Effector memory CD4-positive, alpha-beta T cell (primary cell): ENCODE measurements around the gene PRPF4.

Source experiments
- DNase-seq, 3 donors: peaks; one replicate each; pipeline ENCODE4 v3.0.0-alpha.2; 2020
- H3K27ac ChIP-seq: 2 replicates; pipeline ENCODE4 v1.7.0; 2013; ENCODE audit warnings: mild to moderate bottlenecking, low read length, moderate library complexity; ENCODE audit not compliant: insufficient read depth, poor library complexity, severe bottlenecking
- H3K27me3 ChIP-seq: replicated peaks from 2 replicates; pipeline ENCODE4 v1.7.0; 2013; ENCODE audit warnings: mild to moderate bottlenecking, low read length; ENCODE audit not compliant: insufficient read depth, control insufficient read depth, poor library complexity, severe bottlenecking
- H3K36me3 ChIP-seq: 2 replicates; pipeline ENCODE4 v1.7.0; 2013; ENCODE audit warnings: mild to moderate bottlenecking, low read length, moderate library complexity; ENCODE audit not compliant: control insufficient read depth, insufficient read depth
- H3K4me1 ChIP-seq: 2 replicates; pipeline ENCODE4 v1.7.0; 2013; ENCODE audit warnings: low read length, mild to moderate bottlenecking; ENCODE audit not compliant: control insufficient read depth, insufficient read depth, poor library complexity, severe bottlenecking
- H3K4me3 ChIP-seq: 2 replicates; pipeline ENCODE4 v1.7.0; 2013; ENCODE audit warnings: low read length, low read depth, mild to moderate bottlenecking; ENCODE audit not compliant: insufficient read depth, poor library complexity, severe bottlenecking
- H3K9me3 ChIP-seq: 2 replicates; pipeline ENCODE4 v1.7.0; 2013; ENCODE audit warnings: mild to moderate bottlenecking, low read length, moderate library complexity; ENCODE audit not compliant: control insufficient read depth

PRPF4 gene

DNA sequence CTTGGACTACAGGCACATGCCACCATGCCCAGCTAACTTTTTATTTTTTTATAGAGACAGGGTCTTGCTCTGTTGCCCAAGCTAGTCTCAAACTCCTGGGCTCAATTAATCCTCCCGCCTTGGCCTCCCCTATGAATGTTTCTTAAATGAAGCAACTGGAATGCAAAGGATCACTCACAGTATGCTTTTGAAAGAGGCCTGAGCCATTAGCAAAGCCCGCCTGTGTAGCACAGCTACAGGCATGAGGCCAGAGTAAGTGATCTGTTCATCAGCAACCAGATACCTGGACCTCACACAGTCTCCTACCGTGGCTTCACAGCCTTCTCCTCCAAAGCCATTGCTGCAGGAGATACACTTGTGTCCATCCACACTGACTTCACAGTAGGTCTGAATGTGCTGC, 44.6 kb downstream of the PRPF4 start:
- H3K27ac ChIP-seq: no peak overlapping the region
- no peaks in the 10 kb centered on the region for H3K9me3 ChIP-seq
- no peaks in the 10 kb centered on the region for H3K36me3 ChIP-seq
- H3K27me3 ChIP-seq: no peaks in the 10 kb centered on the region
- DNase-seq: no peak
- no peaks in the 10 kb centered on the region for H3K4me1 ChIP-seq
- H3K4me3 ChIP-seq: no peak overlapping the region

DNA sequence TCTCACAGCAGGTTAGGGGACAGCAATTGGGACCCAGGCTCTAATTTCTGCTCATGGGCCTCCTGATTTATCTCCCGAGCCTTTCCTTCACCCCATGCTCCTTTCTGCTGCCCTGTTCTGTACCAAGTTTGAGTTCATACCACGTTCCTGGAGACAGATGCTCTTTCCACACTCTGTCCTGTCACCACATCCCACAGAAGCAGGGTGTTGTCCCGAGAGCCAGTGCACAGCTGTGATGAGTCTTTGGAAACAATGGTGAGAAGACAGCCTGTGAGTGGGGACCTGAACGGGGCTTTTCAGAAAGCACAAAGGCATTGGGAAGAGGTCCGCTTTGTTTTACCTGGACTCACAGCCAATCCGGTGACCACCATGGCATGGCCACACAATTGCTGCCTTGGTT, 47.2 kb downstream of the PRPF4 start:
- H3K27ac ChIP-seq: no peak overlapping the region
- no peaks in the 10 kb centered on the region for H3K27me3 ChIP-seq
- H3K4me1 ChIP-seq: no peaks in the 10 kb centered on the region
- no peaks in the 10 kb centered on the region for H3K36me3 ChIP-seq
- no peak for DNase-seq
- no peaks in the 10 kb centered on the region for H3K9me3 ChIP-seq
- no peak overlapping the region for H3K4me3 ChIP-seq

- no peak overlapping the region for H3K27ac ChIP-seq
- DNase-seq: no peak
- H3K36me3 ChIP-seq: no peaks in the 10 kb centered on the region
- H3K4me3 ChIP-seq: no peak overlapping the region
- no peaks in the 10 kb centered on the region for H3K4me1 ChIP-seq
- H3K27me3 ChIP-seq: no peaks in the 10 kb centered on the region
- no peaks in the 10 kb centered on the region for H3K9me3 ChIP-seq
These were observed 50.8 kb downstream of the PRPF4 start for GRCh38 chr9:113326230-113326629.

DNA sequence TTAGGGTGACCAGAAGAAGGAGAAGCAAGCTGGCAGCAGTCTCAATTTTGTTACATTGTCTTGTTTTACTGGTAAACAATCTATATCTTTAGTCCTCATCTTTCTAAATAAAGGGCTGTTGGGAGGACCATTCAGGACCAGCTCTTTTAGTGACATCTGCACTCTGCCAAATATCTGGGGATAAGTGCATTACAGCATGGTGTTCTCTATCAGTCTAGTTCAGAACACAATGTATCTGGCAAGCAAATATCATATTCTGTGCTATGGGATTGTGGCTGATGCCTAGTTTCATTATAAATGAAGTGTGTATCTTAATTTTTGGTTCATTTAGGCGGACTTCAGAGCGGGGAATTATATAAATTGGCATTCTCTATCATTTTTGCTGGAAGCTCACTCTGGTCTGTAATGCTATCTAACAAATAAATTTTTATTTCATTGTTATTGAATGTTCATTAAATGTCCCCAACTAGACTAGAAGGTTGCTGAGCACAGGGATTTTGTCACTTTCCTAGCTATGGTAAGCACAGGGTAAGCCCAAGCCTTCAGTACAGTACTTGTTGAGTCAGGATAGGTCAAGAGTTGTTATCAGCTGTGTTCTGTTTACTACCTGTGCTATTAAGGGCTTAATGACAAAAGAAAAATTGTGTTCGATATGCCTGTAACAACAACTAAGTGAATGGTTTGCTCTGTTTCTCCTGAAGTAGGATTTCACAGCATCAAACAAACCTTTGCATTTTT, 52.8 kb downstream of the PRPF4 start:
- H3K27ac ChIP-seq: no peak overlapping the region

DNA sequence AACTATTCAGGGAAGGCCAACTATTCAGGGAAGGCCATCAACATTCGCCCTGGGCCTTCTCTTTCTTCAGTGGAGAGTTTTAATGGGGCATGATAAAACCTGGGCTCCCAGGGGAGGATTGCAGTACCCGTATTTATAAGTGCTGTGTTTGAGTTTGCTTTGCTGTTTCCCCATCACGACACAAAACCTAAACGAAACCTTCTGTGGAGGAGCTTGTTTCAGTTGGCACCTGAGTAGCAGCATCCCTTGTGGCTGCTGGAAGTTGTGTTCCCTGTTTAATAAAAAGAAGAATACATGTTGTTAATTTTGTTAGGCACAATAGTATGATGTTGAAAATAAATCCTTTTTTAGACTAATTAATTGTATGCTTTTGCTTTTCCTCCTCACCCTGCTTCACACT, 56.3 kb downstream of the PRPF4 start:
- no peak for DNase-seq
- H3K27ac ChIP-seq: no peak overlapping the region
- H3K9me3 ChIP-seq: no peaks in the 10 kb centered on the region
- no peak overlapping the region for H3K4me3 ChIP-seq
- no peaks in the 10 kb centered on the region for H3K27me3 ChIP-seq
- no peaks in the 10 kb centered on the region for H3K36me3 ChIP-seq
- H3K4me1 ChIP-seq: no peaks in the 10 kb centered on the region

More for the DNA sequence above, 52.8 kb downstream of the PRPF4 start:
- H3K27me3 ChIP-seq: no peaks in the 10 kb centered on the region
- no peak for DNase-seq
- H3K4me3 ChIP-seq: no peak overlapping the region
- no peaks in the 10 kb centered on the region for H3K9me3 ChIP-seq
- no peaks in the 10 kb centered on the region for H3K36me3 ChIP-seq
- H3K4me1 ChIP-seq: no peaks in the 10 kb centered on the region

DNA sequence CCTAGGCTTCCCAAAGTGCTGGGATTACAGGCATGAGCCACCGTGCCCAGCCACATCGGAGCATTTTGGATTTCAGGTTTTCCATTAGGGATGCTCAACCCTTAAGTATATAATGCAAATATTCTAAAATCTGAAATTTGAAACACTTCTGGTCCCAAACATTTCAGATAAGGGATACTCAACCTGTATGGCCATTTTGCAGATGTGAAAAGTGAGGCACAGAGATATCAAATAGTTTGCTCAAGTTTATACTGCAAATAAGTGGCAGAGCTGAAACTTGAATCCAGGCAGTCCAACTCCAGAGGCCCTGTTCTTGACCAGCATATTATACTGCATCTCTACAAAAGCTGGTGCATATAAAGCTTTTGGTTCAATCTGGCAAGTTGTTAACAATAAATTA, 62.3 kb downstream of the PRPF4 start:
- Histone ChIP-seq H3K4me1 (peaks cover 4% of the 10 kb centered on the region), H3K27me3 (no peaks in the 10 kb centered on the region), H3K27ac (no peak overlapping the region), H3K4me3 (no peak overlapping the region), H3K36me3 (no peaks in the 10 kb centered on the region), H3K9me3 (no peaks in the 10 kb centered on the region)
- DNase-seq: no peak

GRCh38 chr9:113340011-113340699, 64.7 kb downstream of the PRPF4 start, which contains the start of gene WDR31:
WDR31 (minus strand) TSS chr9:113340275; CDS start chr9:113332022, 8,253 bp downstream.
- no peaks in the 10 kb centered on the region for H3K36me3 ChIP-seq
- peaks cover 4% of the 10 kb centered on the region for H3K4me1 ChIP-seq
- H3K4me3 ChIP-seq: peak within 1 kb of the TSS; percentile 89
- H3K27me3 ChIP-seq: no peaks in the 10 kb centered on the region
- peak within 1 kb of the TSS; percentile 49 for H3K27ac ChIP-seq
- peak; percentile 31 to 53 (median 53) for DNase-seq
- no peaks in the 10 kb centered on the region for H3K9me3 ChIP-seq

- no peaks in the 10 kb centered on the region for H3K27me3 ChIP-seq
- H3K27ac ChIP-seq: no peak overlapping the region
- H3K4me1 ChIP-seq: peaks cover 4% of the 10 kb centered on the region
- no peak overlapping the region for H3K4me3 ChIP-seq
- H3K9me3 ChIP-seq: no peaks in the 10 kb centered on the region
- H3K36me3 ChIP-seq: no peaks in the 10 kb centered on the region
- DNase-seq: no peak
These were observed 66.4 kb downstream of the PRPF4 start for GRCh38 chr9:113341712-113342410.
